GM19324 (cell line): Measurements from ENCODE around the gene RAC2.
A peak's percentile ranks its signal among the peaks of the same experiment; 100 is the strongest.
"Not testable (repeated sequence)": the region's sequence is repeated elsewhere in the genome, so short reads cannot be mapped to it uniquely, and the experiment has no call there.

Experiments used
- ATAC-seq: cut with Tn5 transposase; IDR thresholded peaks from one replicate; pipeline ENCODE4 v1.9.1; 2021; ENCODE audit warnings: mild to moderate bottlenecking, moderate library complexity; ENCODE audit not compliant: unreplicated experiment, low FRiP score

RAC2 gene

DNA sequence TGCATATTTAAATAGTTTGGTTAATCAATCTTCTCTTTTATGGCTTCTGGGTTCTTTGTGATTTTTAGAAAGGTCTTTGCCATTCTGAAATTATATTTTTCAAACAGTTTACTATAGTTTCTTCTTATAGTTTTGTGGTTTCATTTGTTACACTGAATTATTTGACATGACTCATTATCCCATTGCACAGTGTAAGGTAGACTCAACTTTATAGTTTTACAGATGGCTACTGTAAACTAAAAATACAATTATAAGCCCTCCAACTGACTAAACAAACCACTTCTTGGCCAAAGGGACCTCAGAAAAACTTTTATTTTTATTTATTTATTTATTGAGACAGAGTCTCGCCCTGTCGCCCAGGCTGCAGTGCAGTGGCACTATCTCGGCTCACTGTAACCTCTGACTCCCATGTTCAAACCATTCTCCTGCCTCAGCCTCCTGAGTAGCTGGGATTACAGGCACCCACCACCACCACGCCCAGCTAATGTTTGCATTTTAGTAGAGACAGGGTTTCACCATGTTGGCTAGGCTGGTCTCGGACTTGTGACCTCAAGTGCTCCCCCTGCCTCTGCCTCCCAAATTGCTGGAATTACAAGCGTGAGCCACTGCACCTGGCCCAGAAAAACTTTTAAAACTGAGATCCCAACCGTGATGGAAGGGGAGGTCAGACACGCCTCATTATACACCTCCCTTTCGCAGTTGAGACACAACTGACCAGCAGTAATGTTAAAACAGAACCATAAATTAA, 14.1 kb upstream of the RAC2 start:
- ATAC-seq, result no peak

DNA sequence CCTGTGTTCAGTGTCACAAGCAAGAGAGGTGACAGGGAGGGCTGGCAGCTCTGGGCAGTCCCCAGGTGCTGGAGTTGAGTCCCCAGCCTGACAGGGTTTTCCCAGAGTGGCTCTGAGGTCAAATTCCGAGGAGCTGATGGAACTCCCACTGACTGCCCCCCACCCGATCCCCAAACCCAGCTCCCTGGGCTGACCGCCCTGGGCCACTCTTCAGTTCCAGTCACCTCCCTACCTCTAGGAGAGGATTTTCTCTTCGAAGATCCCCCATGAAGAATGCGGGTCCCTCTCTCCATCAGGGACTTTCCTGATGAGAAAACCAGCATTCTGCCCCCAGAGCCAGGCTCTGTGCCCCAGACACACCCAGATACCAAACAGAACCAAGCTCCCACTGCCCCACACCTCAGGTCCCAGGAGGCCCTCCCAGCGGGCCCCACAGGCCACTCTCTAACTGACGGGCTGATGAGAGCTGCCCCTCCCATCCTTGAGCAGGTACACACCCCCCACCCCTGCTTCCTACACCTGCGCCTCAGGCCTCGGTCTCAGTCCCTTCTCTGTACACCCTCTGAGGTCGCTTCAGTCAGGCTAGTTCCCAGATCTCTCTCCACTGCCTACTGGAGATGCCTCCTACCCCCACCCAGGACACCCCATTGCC, 12.1 kb upstream of the RAC2 start:
- ATAC-seq, result no peak

DNA sequence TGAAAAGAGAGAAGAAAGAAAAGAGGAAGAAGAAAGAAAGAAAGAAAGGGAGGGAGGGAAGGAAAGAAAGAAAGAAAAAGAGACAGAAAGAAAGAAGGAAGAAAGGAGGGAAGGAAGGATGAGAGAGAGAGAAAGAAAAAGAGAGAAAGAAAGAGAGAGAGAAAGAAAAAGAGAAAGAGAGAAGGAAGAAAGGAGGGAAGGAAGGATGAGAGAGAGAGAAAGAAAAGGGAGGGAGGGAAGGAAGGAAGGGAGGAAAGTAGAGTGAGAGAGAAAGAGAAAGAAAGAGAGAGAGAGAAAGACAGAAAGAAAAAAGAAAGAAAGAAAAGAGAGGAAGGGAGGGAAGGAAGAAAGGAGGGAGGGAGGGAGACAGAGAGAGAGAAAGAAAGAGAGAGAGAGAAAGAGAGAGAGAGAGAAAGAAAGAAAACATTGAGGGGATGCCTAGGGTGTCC, 11.5 kb upstream of the RAC2 start:
- ATAC-seq, result no peak

DNA sequence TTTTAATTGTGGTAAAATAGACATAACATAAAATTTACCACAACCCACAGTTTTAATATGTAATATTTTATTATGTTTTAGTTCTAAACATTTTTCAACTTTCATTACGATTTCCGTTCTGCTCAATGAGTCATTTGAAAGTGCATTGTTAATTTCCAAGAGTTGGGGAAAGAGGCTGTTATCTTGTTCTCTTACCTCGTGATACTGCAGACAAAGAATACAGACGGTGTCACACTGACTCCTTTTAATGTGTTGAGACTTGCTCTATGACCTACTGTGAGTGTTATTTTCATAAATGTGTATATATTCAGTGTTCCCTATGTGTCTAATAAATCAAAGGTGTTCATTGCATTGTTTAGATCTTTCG, 10.8 kb upstream of the RAC2 start:
- no peak for ATAC-seq

DNA sequence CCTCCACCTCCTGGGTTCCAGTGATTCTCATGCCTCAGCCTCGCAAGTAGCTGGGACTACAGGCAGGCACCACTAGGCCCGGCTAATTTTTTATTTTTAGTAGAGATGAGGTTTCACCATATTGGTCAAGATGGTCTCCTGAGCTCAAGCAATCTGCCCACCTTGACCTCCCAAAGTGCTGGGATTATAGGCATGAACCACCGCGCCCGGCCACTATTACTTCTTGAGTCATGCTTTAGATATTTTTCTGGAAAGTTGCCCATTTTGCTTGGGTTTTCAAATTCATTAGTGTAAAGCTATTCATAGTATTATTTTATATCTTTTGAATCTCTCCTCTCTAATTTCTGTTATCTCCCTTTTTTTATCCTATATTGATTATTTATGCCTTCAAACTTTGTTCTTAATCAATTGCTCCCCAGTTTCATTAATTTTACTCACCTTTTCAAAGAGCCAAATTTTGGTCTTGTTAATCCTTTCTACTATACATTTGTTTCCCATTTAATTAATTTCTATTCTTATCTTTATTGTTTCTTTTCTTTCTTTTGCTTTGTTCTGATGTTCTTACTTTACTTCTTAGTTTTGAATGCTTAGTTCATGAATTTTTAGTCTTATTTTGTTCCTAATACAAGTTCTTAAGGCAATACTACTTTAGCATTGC, 10.3 kb upstream of the RAC2 start:
- ATAC-seq, result no peak

DNA sequence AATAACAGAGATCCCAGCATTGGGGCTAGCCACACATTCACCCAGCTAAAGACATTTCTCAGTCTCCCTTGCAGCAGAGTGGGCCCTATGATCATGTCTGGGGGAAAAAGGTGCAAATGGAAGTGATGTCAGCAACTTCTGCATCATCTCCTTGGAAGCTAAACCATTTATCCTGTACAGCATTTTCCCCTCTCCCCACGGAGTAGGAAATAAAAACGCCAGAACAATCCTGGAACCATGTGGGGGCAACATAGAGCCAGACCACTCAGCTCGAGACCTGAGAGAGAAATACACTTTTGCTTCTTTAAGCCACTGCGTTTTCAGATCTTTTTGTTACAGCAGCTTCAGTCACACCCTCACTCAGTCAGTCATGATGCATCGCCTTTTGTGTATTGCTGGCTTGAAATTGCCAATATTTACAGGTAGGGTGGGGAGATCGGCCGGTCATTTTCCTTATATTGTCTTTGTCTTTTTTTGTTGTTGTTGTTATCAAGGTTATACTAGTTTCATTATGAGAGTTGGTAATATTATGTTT, 9.1 kb upstream of the RAC2 start:
- ATAC-seq, result no peak

DNA sequence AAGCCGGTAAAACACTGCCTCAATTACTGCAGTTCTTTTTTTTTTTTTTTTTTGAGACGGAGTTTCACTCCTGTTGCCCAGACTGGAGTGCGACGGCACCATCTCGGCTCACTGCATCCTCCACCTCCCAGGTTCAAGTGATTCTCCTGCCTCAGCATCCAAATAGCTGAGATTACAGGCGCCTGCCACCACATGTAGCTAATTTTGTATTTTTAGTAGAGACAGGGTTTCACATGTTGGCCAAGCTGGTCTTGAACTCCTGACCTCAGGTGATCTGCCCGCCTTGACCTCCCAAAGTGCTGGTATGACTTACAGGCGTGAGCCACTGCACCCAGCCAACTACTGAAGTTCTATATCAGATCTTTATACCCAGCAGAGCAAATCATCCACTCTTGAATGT, 7.8 kb upstream of the RAC2 start:
- ATAC-seq, result not testable (repeated sequence)

DNA sequence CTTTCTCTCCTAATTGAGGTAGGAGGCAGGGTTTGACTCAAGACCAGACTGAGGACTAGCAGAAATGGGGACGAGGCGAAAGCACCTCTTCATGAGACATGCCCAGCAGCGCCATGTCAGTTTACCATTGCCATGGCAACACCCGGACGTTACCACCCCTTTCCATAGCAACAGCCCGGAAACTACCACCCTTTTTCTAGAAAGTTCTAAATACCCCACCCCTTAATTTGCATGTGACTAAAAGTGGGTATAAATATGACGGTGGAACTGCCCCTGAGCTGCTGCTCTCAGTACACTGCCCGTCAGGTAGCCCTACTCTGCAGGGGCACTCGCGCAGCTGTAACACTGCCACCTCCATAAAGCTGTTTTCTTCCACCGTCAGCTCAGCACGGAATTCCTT, 5.9 kb upstream of the RAC2 start:
- ATAC-seq, result no peak

DNA sequence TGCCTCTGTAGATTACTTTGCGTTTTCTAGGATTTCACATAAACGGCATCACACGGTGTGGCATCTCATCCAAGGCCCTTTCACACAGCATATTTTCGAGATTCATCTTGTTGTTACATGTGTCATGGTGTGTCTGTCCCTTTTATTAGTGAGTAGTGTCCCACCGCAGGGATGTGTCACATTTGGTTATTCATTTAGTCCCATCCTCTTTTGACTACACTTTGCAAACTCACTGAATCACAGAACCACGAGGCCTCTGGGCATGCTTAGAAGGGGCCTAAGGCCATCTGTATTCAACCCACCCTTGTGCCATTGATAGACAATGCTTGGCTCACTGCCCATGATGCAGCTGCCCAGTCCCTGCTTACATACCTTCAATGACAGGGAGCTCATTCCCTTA, 4.2 kb upstream of the RAC2 start:
- no peak for ATAC-seq

DNA sequence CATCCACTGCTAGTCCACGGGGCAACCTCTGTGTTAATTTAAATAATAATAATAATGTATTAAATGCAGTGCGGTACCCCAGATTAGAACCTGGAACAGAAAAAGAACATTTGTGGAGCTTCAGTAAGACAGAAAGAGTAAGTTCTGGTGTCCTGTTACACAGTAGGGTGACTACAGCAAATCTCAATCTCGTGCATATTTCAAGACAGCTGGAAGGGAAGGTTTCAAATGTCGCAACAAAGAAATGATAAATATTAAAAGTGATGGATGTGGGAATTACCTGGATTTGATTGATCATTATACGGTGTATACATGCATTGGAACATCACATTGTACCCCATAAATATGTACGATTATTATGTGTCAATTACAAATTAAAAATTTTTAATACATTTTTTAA, 1.7 kb upstream of the RAC2 start:
- no peak for ATAC-seq

DNA sequence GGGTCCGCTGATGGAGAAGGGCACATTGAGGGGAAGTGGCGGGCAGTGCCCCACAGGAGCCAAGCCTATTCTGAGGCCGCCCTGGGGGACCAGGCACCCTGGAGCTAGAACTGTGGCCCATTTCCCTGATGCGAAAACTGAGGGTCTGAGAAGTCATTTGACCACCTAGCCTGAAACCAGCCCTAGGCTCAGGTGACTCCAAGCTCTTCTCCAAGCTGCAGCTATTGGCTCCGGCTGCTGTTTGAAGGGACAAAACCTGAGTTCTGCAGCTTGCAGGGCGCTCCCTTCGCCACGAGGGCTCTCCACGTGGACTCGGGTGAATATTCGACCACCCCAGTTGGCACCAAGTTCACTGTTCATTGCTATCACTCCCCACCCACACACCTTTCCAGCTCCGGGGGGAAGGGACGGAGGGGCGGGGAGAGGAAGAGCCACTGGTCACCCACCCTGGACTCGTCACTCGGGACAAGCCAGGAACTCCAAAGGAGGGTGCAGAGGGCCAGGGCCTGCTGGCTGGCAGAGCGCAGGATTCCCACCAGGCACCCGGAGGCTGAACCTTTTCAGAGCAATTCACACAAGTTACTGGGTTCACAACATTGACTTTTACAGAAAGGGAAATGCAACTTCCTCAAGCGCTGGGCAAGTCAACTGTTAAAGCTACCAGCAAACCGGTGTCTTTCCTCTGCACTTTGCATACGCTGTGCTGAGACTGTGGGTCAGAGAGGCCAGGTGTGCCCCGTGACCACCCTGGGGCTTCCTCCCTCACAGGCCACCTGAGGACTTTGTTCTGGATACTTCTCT, 1.1 kb upstream of the RAC2 start:
- peak; percentile 41 for ATAC-seq

DNA sequence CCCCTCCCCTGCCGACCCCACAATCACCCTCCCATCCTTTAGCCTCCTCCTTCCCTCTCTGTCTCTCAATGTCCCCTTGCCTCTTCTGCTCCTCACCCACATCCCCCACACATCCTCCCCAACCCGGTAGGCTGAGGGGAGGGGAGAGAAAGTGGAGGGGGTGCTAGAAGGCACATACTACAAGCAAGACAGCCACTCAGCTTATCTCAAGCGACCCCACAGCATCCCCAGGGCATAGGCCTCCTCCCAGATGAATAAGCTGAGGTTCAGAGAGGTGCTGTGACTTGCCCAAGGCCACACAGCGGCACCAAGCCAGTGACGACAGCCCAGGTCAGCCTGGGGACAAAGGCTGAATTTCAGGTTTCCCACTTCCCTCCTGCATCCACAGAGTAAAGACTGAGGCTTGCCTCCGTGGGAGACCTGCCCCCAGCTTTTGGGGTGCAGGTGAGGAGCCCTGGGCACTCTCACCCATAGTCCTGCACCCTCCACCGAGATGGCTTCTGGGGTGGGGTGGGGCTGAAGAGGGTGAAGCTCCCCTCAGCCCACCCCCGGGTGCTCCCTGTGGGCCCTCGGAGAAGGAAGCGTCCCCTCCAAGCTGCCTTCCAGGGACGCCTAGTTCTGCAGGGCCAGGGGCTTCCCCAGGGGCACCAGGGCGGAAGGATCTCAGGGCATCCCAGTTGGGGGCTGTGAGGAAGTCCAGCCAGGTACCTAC, 511 bp downstream of the RAC2 start:
- ATAC-seq, result no peak

DNA sequence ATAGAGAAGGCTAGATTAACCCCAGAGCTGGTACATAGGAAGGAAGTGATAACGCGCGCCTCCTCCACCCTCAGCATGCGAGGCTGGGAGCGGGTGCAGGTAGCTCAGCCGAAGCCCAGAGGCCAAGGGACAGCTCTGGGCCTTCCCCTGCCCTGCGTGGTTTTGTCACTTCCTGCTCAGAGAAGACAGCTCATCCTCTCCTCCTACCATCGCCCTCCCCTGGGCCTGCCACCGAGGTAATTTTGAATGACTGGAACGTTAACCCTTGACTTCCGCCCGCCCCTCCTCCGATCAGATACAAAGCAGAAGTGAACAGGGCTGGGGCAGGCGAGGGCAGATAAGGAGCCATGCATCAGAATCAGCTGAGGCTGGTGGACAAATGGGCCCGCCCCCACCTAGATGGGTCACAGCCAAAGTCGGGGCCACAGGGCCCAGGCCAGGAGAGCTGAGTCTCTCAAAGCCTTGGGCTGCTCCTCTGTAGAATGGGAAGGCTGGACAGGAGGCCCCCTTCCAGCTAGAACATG, 1.6 kb downstream of the RAC2 start:
- peak; percentile 67 for ATAC-seq

DNA sequence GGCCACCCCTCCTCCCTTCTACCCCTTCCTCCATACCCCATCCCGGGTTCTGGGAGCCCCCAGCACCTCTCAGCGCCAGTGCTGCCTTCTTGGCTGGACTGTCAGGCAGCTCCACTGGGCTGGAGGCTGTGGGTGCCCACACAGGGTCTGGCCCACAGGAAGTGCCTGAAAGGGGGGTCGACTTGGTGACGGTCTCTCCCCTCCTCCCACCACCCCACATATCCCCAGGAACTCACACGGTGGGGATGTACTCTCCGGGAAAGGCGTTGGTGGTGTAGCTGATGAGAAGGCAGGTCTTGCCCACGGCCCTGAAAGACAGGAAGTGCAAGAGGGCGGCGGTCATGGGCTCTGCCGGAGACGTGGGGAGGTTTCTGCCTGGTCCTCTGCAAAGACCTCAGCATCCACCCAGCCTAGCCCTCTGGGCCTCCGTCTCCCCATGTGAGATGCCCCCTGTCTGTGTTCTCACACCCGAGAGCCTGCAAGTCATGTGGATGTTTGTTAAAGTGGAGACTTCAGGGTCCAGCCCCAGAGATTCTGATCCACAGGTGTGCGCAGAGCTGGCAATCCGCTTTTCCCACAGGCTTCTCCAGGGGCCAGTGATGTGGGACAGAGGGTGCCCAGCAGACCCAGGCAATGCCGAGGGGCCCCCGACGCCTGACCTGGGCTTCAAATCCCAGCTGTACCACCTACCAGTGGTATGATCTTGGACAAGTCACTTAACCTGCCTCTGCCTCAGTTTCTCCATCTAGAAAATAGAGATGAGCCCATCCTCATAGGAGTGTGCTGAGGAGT, 2.5 kb downstream of the RAC2 start:
- ATAC-seq, result no peak

DNA sequence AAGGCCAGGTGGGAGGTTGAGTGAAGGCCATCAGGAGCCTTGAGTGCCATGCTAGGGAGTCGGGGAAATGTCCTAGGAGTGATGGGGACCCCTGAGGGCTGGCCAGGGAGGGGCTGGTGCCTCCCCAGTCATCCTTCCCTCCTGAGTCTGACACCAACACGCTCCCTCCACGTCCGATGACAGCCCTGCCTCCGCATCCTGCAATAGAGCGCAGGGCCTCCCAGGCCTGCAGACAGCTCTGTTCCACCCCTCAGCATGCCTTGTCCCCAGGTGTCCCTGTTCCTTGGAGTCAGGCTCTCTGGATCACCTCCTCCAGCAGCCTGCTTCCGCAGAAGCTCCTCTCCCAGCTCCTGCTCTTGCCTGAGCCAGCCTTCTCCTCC, 3.1 kb downstream of the RAC2 start:
- no peak for ATAC-seq

DNA sequence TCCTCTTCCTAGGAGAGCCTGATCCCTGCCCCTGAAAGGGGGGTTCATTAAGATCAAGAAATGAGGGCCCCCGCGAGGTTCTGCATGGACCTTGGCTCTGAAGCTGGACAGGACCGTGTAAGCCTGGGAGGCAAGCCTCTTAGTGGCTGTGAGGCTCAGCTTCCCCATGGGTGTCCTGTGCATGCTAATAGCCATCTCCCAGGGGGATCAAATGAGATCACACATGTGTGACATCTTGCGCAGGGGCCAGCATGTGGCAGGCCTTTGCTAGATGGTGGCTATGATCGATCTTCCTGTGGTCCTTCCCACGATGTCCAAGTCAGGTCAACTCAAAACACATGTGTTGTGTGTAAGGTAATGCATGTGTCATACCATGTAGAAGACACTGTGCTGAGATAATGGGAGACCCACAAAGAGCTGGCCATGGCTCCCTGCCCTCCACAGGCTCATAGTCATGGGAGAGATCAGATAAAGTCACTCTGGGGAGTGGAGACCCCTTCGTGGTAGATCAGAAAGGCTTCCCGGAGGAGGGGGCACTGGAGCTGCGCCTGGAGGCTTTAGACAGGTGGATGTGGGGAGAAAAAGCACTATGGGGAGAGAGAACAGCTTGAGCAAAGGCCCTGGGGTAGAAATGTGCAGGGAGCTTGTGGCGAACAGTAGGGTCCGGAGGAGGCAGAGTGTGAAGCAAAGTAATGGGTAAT, 3.7 kb downstream of the RAC2 start:
- no peak for ATAC-seq

DNA sequence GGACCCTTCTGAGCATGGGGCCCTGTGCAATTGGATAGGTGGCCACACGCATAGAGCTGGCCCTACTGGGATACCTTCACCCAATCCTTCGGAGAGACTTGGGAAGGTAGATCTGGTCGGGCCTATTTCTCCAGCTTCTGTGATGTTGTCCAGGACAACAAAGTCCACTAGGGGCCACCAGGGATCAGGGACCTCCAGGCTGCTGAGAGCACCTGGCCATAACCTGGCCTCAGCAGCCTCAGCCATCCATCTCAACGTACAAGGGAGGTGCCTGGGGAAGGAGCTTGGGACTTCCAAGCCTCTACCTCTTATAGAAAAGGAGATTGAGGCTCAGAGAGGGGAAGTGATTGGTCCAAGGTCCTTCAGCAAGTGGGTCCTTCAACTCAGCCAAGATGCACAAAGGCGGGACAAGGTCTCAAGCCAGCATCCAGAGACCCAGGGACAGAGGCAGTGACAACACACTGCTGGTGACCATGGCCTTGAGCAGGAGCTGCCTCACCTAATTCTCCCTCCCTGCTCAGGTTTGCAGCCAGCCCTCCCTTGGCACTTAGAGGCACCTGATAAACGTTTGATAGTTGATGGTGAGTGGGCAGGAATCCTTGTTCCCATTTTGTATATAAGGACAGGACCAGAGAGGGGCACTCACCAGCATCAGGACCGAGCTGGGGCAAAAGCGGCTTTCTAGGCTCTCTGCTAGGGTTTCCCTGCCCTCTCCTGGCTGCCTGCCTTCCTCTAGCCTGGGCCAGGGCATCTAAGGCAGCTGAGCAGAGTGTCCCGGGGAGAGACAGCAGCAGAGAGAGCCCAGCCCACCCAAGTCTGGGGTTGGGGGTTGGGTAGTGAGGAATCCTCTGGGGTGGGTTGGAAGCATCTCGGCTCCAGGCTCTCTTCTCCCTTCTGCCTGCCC, 4.5 kb downstream of the RAC2 start:
- no peak for ATAC-seq
